Stimulated activated naive CD4-positive, alpha-beta T cell (primary cell): ENCODE results near the gene SPEF1.

Experiments used
- DNase-seq, 6 experiments: peaks; one replicate each; lab custom pipeline; 2025; lab: John Stamatoyannopoulos, UW

Gene SPEF1

GRCh38 chr20:3729811-3730540, 51.3 kb downstream of the SPEF1 start:
- no peak for DNase-seq

DNA sequence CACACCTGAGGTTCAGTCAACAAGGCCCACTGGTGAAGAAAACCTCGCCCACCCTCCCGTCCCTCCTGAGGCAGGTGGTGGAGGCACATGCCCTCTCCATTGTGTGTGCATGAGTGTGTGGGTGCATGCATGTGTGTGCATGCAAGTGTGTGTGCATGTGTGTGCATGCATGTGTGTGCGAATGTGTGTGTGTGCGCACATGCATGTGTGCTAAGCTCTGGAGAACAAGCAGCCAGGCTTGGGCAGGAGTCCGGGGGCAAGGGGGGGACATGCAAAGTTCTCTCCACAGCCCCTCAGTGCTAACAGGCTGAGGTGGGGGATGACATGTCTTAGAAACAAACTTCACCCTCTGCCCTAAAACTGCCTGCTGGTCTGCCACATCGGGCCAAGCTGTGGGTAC, 51.9 kb downstream of the SPEF1 start:
- no peak for DNase-seq

DNA sequence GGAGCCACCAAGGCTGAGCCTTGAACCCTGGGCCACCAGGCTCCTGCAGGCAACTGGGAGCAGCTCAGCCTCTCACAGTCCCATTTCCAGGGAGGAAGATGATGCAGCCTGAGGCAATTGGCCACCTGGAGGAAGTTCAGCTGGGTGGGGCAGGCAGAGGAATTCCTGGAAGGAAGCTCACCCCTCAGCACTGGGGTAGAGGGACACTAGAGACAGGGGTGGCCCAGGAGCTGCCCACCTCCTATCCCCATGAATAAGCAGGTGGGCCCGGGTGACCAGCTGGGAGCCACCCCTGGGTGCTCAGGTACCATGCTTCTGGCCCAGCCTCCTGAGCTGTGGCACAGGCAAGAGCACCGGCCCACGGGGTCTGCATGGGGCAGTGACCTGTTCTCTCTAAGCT, 52.4 kb downstream of the SPEF1 start:
- DNase-seq = no peak

GRCh38 chr20:3728354-3728753, 52.9 kb downstream of the SPEF1 start:
- DNase-seq = no peak
